Loucy (cell line): Measurements from ENCODE around the gene FAM13A.

Experiments
- EZH2phosphoT487 ChIP-seq: fragments of 200-600 bp; IDR thresholded peaks from 2 replicates; pipeline ENCODE4 v1.6.1; 2018; ENCODE audit warnings: antibody characterized with exemption, mild to moderate bottlenecking, moderate library complexity, borderline replicate concordance
- TF ChIP-seq, protein P1 (sequence below): fragments of 200-600 bp; sonication (generic); conservative IDR thresholded peaks from 2 replicates; pipeline ENCODE4 v1.5.1; 2014; ENCODE audit warnings: mild to moderate bottlenecking, antibody characterized with exemption, low read length

- TF ChIP-seq EZH2phosphoT487 = no peak
- TF ChIP-seq, protein P1, sequence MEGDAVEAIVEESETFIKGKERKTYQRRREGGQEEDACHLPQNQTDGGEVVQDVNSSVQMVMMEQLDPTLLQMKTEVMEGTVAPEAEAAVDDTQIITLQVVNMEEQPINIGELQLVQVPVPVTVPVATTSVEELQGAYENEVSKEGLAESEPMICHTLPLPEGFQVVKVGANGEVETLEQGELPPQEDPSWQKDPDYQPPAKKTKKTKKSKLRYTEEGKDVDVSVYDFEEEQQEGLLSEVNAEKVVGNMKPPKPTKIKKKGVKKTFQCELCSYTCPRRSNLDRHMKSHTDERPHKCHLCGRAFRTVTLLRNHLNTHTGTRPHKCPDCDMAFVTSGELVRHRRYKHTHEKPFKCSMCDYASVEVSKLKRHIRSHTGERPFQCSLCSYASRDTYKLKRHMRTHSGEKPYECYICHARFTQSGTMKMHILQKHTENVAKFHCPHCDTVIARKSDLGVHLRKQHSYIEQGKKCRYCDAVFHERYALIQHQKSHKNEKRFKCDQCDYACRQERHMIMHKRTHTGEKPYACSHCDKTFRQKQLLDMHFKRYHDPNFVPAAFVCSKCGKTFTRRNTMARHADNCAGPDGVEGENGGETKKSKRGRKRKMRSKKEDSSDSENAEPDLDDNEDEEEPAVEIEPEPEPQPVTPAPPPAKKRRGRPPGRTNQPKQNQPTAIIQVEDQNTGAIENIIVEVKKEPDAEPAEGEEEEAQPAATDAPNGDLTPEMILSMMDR = no peak
These were observed 99.4 kb downstream of the FAM13A start for GRCh38 chr4:88957570-88957969.
